ENCODE results near the gene PDE6A.

DNA sequence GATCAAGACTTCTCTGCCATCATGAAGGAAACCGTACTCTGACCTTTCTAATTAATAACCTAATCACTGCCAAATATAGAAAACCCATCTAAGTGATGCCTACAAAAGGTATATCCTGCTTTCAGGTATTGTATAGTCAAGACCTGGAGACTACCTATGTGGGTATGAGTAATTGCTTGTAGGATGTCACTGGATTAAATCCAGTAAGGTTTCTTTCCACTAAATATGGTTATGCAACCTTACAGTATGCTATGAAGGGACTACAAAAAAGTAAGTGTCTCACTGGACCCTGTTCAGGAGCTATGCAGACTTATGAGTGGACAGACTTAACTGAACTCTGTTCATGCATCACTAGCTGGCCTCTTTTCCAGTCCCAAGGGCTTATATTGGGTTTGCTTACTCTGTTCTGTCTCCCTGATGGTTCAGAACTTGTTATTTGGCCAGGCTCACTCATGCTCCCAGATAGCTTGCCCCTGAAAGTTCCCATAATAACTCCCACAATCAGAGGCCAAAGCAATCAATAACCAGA is 51.1 kb downstream of the PDE6A start:
- TF ChIP-seq POLR2A (IDR thresholded peaks at IDR 0.05; ENCODE audit: low read length) (no peak), GATA1 (IDR thresholded peaks at IDR 0.05; ENCODE audit: low read depth, low read length) (no peak)

All from erythroblast (primary cell).